GM12872 (cell line): ENCODE measurements around the gene MMP17.

Source experiments
- TF ChIP-seq, protein P1 (sequence below): IDR thresholded peaks from 3 replicates; pipeline ENCODE4 v1.5.1; 2011; ENCODE audit warnings: low read depth, mild to moderate bottlenecking, low read length, moderate library complexity; ENCODE audit not compliant: insufficient read depth

MMP17 gene

DNA sequence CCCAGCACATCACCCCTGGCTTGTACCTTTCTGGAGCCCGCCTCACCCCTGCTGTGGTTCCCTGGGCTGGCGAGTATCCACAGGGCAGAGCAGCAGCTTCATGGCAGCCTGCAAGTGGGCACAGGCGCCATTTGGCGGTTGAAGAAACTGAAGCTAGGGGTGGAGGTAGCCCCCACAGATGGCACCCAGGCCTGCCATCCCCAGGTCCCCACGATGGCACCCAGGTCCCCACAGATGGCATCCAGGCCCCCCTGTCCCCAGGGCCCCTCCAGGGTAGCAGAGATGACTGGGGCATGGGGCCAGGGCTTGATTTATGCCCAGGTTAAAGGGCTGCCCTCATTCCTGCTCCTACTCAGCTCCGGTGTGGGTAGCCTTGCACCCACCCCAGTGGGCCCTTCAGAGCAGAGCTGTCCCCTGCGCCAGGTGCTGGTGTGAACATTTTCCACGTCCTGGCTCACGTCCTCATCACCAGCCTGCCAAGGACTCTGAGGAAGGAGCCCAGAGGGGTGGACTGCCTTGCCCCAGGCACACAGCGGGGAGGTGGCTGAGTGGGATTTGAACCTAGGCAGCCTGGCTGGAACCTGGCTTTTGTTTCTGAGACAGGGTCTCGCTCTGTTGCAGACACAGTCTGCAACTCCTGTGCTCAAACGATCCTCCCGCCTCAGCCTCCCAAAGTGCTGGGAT is 8.7 kb downstream of the MMP17 start:
- TF ChIP-seq, protein P1, sequence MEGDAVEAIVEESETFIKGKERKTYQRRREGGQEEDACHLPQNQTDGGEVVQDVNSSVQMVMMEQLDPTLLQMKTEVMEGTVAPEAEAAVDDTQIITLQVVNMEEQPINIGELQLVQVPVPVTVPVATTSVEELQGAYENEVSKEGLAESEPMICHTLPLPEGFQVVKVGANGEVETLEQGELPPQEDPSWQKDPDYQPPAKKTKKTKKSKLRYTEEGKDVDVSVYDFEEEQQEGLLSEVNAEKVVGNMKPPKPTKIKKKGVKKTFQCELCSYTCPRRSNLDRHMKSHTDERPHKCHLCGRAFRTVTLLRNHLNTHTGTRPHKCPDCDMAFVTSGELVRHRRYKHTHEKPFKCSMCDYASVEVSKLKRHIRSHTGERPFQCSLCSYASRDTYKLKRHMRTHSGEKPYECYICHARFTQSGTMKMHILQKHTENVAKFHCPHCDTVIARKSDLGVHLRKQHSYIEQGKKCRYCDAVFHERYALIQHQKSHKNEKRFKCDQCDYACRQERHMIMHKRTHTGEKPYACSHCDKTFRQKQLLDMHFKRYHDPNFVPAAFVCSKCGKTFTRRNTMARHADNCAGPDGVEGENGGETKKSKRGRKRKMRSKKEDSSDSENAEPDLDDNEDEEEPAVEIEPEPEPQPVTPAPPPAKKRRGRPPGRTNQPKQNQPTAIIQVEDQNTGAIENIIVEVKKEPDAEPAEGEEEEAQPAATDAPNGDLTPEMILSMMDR: no peak

DNA sequence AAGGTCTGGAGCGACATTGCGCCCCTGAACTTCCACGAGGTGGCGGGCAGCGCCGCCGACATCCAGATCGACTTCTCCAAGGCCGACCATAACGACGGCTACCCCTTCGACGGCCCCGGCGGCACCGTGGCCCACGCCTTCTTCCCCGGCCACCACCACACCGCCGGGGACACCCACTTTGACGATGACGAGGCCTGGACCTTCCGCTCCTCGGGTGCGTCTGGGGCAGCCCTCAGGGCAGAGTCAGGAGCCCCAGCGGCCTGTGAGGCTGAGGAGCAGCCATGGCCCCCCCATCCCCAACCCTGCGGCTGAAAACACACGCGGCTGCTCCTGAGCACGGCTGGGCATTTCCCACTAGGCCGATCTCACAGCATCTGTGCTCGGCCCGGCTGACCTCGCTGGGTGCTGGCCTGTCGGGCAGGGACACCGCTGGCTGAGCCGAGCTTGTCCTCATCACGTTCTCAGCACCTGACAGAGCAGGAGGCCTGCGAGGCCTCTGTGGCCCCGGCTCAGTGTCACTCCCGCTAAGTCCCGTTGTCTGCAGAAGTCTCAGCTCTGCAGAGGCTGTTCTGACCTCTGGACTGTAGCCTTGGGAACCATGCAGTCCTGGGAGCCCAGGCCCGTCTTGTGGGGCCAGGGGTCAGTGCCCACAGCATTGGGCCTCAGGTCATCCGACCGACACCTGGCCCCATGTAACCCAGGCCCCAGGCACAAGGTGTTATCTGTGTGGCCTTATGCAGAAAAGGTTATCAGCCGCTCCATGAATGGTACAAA is 12.6 kb downstream of the MMP17 start:
- TF ChIP-seq, protein P1: no peak

DNA sequence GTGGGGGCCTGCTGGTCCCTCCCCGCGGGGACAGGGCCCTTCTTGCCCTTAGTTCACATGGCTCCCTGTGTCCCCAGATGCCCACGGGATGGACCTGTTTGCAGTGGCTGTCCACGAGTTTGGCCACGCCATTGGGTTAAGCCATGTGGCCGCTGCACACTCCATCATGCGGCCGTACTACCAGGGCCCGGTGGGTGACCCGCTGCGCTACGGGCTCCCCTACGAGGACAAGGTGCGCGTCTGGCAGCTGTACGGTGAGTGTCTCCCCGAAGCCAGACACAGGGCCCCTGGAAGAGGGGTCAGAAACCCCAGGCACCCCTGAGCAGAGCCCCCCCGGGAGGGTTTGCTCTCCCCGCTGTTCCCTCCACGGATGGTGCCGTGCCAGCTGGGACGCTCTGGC is 13.4 kb downstream of the MMP17 start:
- TF ChIP-seq, protein P1: no peak

DNA sequence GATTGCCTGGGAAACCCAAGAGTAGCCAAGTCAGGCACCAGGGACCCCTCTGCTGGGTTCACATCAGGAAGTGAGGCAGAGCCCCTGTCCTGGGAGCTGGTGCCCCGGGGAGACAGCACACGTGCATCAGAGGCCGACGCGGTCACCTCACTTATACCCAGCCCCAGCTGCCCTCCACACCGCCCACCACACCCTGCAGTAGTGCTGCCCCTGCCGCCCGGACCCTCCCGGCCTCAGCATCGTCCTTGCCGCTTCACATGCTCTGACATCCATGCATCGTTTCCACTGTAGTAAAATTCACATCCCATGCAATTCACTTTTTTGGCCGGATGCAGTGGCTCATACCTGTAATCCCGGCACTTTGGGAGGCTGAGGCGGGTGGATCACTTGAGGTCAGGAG is 14.0 kb downstream of the MMP17 start:
- TF ChIP-seq, protein P1: no peak

DNA sequence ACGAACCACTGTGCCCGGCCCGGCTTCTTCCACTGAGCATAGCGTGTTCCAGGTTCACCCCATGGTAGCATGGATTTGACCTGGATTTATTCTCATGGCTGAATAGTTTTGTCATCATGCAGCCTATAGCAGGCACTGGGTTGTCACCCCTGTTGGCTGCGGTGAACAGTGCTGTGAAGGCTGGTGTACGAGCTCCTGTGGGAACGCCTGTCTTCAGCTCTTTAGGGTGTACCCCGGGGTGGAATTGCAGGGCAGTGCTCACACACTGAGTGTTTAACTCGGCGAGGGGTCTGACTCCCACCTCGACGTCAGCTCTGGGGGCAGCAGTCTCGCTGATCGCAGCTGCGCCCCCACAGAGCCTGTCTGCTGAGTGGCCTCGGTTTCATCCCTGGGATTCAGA is 15.3 kb downstream of the MMP17 start:
- TF ChIP-seq, protein P1: no peak

DNA sequence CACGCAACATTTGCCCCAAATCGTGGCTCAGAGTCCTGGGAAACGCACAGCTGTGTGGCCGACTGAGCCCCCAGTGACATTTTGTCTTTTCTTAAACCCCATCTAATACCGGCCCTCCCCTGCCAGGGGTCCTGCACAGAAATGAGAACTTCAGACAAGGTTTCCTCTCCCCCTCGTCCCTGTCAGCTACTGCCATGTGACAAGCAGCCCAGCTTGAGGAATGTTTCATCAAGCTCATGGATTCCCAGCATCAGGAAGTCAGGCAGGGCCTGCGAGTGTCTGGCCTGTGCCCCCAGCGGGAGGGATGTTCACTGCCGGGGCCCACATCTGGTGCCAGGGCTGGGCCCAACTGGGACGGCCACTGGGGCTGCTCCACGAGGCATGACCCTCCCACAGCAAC is 15.9 kb downstream of the MMP17 start:
- TF ChIP-seq, protein P1: no peak

DNA sequence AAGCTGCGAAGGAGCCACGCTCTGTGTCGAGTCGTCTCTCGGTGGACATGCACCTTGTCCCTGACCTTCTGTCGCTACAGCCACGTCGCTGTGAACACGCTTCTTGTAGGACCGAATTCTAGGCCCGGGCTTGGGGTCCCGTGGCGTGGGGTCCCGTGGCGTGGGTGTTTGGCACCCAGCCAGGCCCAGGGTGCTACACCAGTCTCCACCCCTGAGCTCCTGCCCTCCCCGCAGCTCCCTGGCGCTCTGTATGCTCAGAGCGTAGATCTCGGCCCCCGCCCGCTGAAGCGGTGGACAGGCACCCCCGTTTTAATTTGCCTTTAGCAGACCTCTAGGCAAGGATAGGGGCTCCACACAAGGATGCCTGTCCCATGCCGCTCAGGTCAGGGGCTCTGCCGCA is 16.5 kb downstream of the MMP17 start:
- TF ChIP-seq, protein P1: no peak
